PC-9 (cell line): Measurements from ENCODE around the gene KDM4B. TPM values are rescaled to one million over a fixed set of nuclear protein-coding genes. Genes with fewer than 3 reads are reported as not detected.

Source experiments
- BruUV-seq: library from RNA; stranded (reverse); fragments of 400-500 nt; replicated peaks from 2 replicates; lab custom pipeline; 2021; lab: Mats Ljungman, UMichigan
- CTCF ChIA-PET: fragments of 300-600 bp; sonication (Branson Sonifier 250); formaldehyde crosslinking; loops from one replicate; lab custom pipeline; 2022; ENCODE audit warnings: antibody characterized with exemption; lab: Charles Lee
- POLR2A ChIA-PET: fragments of 300-600 bp; sonication (Branson Sonifier 250); formaldehyde crosslinking; loops from one replicate; lab custom pipeline; 2022; ENCODE audit warnings: antibody characterized with exemption; ENCODE audit not compliant: unreplicated experiment; lab: Charles Lee
- DNase-seq, 2 experiments: peaks; one replicate each; pipeline versions ENCODE4 v3.0.0 to v3.0.0-alpha.2; 2015 to 2022; ENCODE audit warnings: mixed read lengths in 1 of 2
- H2AFZ ChIP-seq: fragments of 200-600 bp; sonication (generic); 2 replicates; pipeline ENCODE4 v1.8.1; 2017; ENCODE audit warnings: antibody characterized with exemption
- H3F3A ChIP-seq: fragments of 200-600 bp; sonication (generic); 2 replicates; pipeline ENCODE4 v1.8.1; 2017; ENCODE audit warnings: antibody characterized with exemption, mild to moderate bottlenecking, low read depth; ENCODE audit not compliant: insufficient read depth
- H3K27ac ChIP-seq: fragments of 200-600 bp; sonication (generic); 2 replicates; pipeline ENCODE4 v1.6.1; 2016; ENCODE audit warnings: mixed run types
- H3K27me3 ChIP-seq: fragments of 200-600 bp; sonication (generic); 2 replicates; pipeline ENCODE4 v1.6.1; 2016; ENCODE audit warnings: low read depth, mixed run types; ENCODE audit not compliant: insufficient read depth
- H3K36me3 ChIP-seq: fragments of 200-600 bp; sonication (generic); 2 replicates; pipeline ENCODE4 v1.6.1; 2016; ENCODE audit warnings: low read depth, mixed run types
- H3K4me1 ChIP-seq: fragments of 200-600 bp; sonication (generic); replicated peaks from 2 replicates; pipeline ENCODE4 v1.6.1; 2016; ENCODE audit warnings: mixed run types; ENCODE audit not compliant: insufficient read depth
- H3K4me2 ChIP-seq: fragments of 200-600 bp; sonication (generic); 2 replicates; pipeline ENCODE4 v1.6.1; 2017; ENCODE audit warnings: mixed run types
- H3K4me3 ChIP-seq: fragments of 200-600 bp; sonication (generic); 2 replicates; pipeline ENCODE4 v1.6.1; 2016; ENCODE audit warnings: mixed run types
- H3K79me2 ChIP-seq: fragments of 200-600 bp; sonication (generic); 2 replicates; pipeline ENCODE4 v1.6.1; 2017; ENCODE audit warnings: low read depth, mixed run types
- H3K9me2 ChIP-seq: fragments of 200-600 bp; sonication (generic); 2 replicates; pipeline ENCODE4 v1.8.1; 2017; ENCODE audit warnings: mild to moderate bottlenecking; ENCODE audit not compliant: insufficient read depth
- H3K9me3 ChIP-seq: fragments of 200-600 bp; sonication (generic); 2 replicates; pipeline ENCODE4 v1.8.1; 2016; ENCODE audit warnings: low read depth; ENCODE audit not compliant: insufficient read depth
- H4K20me1 ChIP-seq: fragments of 200-600 bp; sonication (generic); 2 replicates; pipeline ENCODE4 v1.8.1; 2017; ENCODE audit not compliant: insufficient read depth
- CTCF ChIP-seq: fragments of 200-600 bp; sonication (generic); conservative IDR thresholded peaks from 2 replicates; pipeline ENCODE4 v1.6.1; 2017; ENCODE audit warnings: mixed run types, antibody characterized with exemption, mild to moderate bottlenecking, moderate library complexity
- EZH2 ChIP-seq: fragments of 200-600 bp; sonication (generic); IDR thresholded peaks from 2 replicates; pipeline ENCODE4 v1.8.0; 2017; ENCODE audit warnings: antibody characterized with exemption, low read depth
- intact Hi-C: fragments of 100-400 bp; cut with micrococcal nuclease; formaldehyde crosslinking; loops from one replicate; pipeline ENCODE4 v1.10.0; 2022; ENCODE audit not compliant: unreplicated experiment
- total RNA-seq: library from RNA; stranded (reverse); gene quantifications from 2 replicates; pipeline ENCODE4 v1.2.3, GENCODE V29; 2021

Gene KDM4B
- total RNA-seq, 1 experiment from 2014 or later = 19.5 TPM

- Histone ChIP-seq H3K9me3 (no peaks in the 10 kb centered on the region), H3K79me2 (no peaks in the 10 kb centered on the region), H3K27me3 (no peaks in the 10 kb centered on the region), H3K4me2 (no peak overlapping the region), H3K27ac (no peak overlapping the region), H3K36me3 (no peaks in the 10 kb centered on the region), H4K20me1 (peaks cover 4% of the 10 kb centered on the region; the same call in 1 of the 2 replicates), H3K4me1 (no peaks in the 10 kb centered on the region), H3F3A (no peaks in the 10 kb centered on the region), H3K4me3 (no peak overlapping the region), H3K9me2 (no peaks in the 10 kb centered on the region), H2AFZ (no peak overlapping the region)
- CTCF ChIA-PET = interaction anchor here (0.6 kb wide), 1 partner anchor 168 kb away, joined by 4 read pairs; no protein-coding TSS in a partner anchor
- POLR2A ChIA-PET = no interaction called here
- intact Hi-C loops = no loop called here
- no TSS peak for BruUV-seq
- no peak for TF ChIP-seq CTCF
- no peak for TF ChIP-seq EZH2
- DNase-seq = no peak
These were observed 56.1 kb downstream of the KDM4B start for GRCh38 chr19:5025027-5025426.

GRCh38 chr19:5026706-5027273 lies 57.9 kb downstream of the KDM4B start:
- Histone ChIP-seq H3K36me3 (no peaks in the 10 kb centered on the region), H3K27ac (no peak overlapping the region), H3K79me2 (no peaks in the 10 kb centered on the region), H3K9me2 (no peaks in the 10 kb centered on the region), H3K4me1 (no peaks in the 10 kb centered on the region), H3K9me3 (no peaks in the 10 kb centered on the region), H3F3A (no peaks in the 10 kb centered on the region), H3K27me3 (no peaks in the 10 kb centered on the region), H2AFZ (no peak overlapping the region), H3K4me3 (no peak overlapping the region), H4K20me1 (peaks cover 4% of the 10 kb centered on the region; the same call in 1 of the 2 replicates), H3K4me2 (no peak overlapping the region)
- CTCF ChIA-PET = interaction anchor here (0.5 kb wide), 1 partner anchor 90 kb away, joined by 6 read pairs; no protein-coding TSS in a partner anchor
- POLR2A ChIA-PET = no interaction called here
- TF ChIP-seq CTCF = no peak
- BruUV-seq = no TSS peak
- no peak for DNase-seq
- intact Hi-C loops = no loop called here

GRCh38 chr19:5028229-5028886 lies 59.4 kb downstream of the KDM4B start:
- Histone ChIP-seq H3K9me3 (no peaks in the 10 kb centered on the region), H3K4me2 (no peak overlapping the region), H3K4me3 (no peak overlapping the region), H3K9me2 (no peaks in the 10 kb centered on the region), H3K27ac (no peak overlapping the region), H2AFZ (no peak overlapping the region), H4K20me1 (peaks cover 4% of the 10 kb centered on the region; the same call in 1 of the 2 replicates), H3K79me2 (no peaks in the 10 kb centered on the region), H3K36me3 (no peaks in the 10 kb centered on the region), H3K27me3 (no peaks in the 10 kb centered on the region), H3K4me1 (no peaks in the 10 kb centered on the region), H3F3A (no peaks in the 10 kb centered on the region)
- intact Hi-C loops = no loop called here
- no TSS peak for BruUV-seq
- ChIA-PET CTCF (interaction anchor here (1.0 to 1.4 kb wide), 3 partner anchors 27 to 237 kb away, joined by 4 to 16 read pairs (median 16); partner anchors contain the start of gene FEM1A), POLR2A (interaction anchor here (0.6 kb wide), 1 partner anchor 100 kb away, joined by 5 read pairs; no protein-coding TSS in a partner anchor)
- DNase-seq = no peak
- no peak for TF ChIP-seq EZH2
- no peak for TF ChIP-seq CTCF
